HG03103 (cell line): Measurements from ENCODE around the gene RETREG1.
A peak's percentile ranks its signal among the peaks of the same experiment; 100 is the strongest.
"Not testable (repeated sequence)": the region's sequence is repeated elsewhere in the genome, so short reads cannot be mapped to it uniquely, and the experiment has no call there.

Source experiments
- ATAC-seq: cut with Tn5 transposase; IDR thresholded peaks from one replicate; pipeline ENCODE4 v1.9.1; 2021; ENCODE audit warnings: low read depth; ENCODE audit not compliant: unreplicated experiment

The RETREG1 gene

DNA sequence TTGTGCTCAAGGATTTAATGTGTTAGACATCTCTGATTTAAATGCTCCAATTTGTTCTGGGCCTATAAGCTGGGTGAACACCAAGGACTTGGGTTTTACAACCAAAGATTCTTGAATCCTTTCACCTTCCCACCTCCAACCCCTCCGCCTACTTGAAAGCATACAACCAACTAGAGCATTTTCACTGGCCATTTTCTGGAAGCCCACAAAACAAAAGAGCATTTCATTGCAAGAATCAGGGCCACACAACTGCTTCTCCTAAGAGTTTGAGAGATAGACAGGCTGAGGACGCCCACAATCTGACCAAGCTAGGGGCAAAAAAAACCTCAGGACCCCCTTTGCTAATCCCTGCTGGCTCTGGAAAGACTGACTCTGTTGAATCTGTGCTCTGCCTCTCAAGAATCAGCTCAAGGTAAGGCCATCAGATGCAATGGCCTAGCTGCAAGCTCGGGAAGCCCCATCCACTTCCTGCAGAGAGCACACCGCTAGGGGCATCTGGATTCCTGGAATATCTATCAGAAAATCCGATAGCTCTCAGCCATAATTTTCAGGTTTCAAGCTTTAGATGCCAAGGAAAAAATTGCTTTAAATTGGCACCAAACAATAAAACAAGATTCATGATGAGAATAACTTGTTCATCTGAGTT, 57.7 kb downstream of the RETREG1 start:
- ATAC-seq = no peak

DNA sequence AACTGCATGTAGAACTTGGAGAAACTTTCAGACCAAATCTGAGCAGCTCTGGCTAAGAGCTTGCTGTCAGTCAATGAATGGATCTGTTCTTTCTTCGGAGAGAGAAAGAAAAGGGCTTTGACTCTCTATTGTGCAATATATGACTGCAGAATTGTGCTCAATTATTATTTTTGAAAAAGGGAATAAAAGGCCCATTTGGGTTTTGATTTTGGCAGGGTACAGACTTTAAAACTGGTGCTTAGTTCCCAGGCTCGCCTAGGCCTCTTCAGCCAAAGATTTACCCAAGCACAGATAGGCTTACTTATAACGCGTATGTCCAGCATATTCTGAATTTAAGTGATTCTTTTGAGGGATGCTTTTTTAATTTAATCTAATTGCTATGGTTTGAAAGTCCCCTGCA, 59.3 kb downstream of the RETREG1 start:
- no peak for ATAC-seq

DNA sequence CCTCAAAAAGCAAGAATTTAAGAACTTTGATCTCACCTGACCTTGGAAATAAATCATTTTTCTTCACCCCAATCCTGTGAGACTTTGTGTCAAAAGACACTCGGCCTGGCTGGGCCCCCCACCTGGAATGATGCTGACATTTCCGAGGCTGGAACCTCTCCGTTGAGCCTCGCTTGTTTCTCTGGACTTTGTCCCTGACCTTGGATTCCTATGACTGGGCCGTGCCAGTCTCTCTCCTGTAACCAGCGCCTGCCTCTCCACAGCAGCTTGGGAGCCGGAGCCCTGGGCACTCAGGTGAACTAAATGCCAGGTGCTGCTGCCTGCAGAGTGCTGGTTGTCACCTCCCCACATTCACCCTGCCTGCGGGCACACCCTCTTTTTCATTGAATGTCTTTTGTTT, 62.7 kb downstream of the RETREG1 start:
- ATAC-seq = no peak

DNA sequence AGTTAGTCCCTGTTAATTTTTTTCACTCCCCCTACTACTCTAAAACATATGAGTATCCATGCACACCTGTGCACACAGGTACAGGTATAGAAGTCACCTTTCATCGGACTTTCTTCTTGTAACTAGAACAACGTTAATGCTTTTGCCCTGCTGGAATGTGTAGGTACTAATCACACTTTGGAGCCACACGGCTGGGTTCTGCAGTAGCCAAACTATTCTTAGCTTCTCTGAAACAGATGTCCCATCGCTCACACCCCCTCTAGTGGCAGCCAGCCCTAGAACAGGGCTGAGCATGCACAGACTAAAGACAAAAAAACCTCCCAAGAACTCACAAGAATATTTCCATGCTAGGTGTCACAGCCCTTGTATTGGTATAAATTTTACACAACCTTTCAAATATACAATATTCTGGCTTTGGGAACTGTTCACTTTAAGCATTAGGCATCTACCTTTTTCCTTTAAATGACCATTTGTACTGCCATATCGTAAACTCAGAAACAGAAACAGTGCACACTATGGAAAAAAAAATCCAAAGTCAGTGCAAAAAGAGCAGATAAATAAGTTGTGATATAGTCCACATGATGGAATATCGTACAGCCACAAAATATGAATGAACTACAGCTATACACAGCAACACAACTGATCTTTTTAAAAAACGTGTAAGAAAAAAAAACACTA, 64.0 kb downstream of the RETREG1 start:
- peak; percentile 88 for ATAC-seq

DNA sequence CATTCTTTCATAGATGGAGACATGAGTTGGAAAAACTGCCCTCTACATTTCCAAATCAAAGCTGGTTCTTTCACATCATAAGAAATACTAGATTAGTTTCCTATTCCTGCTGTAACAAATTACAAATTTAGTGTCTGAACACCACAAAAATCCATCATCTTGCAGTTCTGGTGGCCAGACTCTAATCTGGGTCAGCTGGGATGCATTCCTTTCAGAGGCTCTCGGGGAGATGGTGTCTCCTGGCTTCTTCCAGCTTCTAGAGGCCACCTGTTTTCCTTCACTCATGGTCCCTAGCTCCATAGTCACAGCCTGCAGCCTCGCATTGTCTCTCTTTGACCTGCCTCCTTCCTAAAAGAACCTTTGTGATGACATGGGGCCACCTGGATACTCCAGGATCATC, 65.2 kb downstream of the RETREG1 start:
- no peak for ATAC-seq

DNA sequence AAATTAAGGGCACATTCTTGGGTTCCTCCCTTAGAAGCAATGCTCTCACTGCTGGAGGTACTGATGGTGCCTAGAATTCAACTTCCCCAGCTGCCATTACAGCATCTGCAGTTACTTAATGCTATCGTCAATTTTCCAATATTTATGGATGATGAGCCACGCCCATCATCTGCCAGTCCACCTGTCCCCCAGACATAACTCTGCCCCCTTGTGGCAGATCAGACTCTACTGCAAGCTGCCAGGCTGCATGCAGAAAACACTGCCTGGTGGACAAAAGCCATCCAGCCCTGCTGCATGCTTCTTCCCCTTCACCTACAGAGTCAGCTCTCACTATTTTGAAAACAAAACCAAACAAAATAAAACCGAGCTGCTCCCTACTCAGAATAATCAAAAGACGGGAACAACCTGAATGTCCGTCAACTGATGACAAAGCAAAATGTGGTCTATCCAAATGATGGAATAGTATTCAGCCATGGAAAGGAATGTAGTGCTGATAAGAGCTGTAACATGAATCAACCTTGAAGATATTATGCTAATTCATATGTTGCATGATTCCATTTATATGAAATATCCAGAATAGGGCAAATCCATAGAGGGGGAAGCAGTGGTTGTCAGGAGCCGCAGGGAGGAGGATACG, 66.4 kb downstream of the RETREG1 start:
- peak; percentile 59 for ATAC-seq

DNA sequence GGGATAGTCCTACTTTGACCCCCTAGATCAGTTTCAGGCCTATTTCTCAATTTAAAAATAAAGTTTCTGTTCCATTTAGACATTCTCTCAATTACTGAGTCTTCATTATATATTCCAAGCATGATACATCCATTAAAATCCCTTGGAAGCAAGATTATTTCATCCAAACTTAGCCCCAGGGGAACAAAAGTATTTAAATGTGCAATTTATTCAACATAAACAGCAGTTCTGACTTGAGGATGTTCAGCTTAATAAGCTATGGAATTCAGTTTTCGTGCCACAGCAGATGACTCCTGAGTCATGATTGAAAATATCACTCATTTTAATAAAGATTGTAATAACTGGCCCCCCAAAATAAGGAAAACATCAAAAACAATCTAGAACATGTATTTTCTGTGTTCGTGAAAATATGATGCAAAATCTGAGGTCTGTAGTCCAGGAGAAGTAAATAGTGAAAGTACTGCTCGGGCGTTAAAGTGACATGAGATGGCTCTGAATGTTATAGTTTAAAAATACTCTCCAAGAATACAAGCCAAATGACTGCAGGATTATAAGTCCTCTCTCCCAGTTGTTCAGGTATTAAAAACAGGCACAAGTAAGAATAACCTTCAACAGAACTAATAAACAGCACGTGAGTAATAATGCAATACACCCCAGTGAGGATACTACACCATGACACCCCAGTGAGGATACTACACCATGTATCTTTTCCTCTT, 67.1 kb downstream of the RETREG1 start:
- ATAC-seq = no peak

DNA sequence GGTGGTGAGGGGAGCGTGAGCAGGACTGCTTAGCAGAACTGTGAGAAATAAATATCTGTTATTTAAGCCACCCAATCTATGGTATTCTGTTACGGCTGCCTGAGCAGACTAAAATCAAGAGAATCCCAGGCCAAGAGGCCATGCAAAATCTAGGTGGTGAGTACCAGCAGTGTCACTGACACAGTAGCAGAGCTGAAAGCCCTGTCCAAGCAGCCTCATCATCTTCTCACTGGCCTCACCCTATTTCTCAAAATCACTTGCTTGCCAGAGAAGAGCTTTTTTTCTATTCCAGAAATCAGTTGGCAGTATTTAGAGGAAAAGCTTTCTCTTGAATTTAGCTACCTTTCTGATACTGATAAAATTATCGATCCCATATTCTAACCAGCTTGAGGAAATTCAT, 68.0 kb downstream of the RETREG1 start:
- ATAC-seq = no peak

DNA sequence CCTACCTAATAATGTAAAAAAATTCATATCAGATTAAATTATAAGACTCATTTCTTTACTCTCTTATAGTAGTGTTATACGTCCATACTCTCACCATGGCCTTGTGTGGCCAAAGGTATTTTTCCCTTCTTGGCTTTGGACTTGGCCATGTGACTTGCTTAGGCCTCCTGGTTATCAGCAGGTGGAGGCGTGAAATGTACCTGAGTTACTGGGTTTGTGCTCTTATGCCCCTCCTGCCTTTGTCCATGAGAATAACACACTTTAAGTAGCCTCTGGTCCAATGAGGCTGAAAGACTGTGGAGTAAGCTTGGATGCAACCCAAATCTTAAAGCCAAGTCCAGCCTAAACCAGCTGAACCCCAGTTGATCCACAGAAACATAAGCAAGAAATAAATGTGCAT, 68.7 kb downstream of the RETREG1 start:
- no peak for ATAC-seq

DNA sequence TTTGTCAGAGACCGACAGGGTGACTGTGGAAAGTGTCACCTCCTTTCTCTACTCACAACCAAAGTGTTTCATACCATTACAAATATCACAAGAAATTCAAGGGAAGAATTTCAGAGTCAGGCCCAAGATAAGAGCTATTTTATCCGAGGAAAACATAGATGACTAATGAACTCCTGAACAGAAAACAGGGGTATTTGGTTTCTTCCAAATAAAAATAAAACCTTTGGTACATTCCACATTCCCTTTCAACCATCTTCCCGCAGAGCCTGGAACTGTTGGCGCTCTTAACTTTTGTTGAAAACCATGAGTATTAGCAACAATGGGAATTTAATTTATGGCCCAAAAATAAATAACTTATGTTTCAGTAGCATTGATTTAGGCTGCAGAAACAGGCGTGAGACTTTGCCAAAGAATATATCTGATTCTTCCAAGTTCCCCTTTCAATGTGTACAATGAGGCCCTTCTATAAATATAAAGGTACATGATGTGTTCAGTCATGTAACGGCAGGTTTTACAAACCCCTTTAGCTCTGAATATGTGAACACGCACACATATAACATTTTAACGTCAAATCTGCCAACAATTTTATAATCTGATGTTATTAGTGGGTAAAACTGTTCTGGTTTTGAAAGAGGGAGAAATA, 69.5 kb downstream of the RETREG1 start:
- no peak for ATAC-seq

DNA sequence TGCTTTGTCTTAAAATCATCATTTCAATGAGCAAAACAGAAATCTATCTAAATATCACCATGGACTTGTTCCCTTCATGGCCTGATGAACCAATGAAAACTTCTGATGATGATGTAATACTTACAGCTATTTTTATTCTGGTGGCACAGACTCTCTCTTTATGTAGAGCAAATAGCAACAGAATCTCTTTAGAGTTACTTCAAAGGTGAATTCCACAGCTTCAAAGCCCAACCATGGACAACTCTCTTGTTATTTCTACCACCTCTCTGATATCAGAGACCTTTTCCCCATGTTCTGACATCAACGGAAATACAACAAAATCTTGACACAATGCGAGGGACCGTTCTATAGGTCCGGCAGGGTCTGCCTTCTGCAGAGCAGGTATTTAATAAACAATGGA, 70.1 kb downstream of the RETREG1 start:
- no peak for ATAC-seq

DNA sequence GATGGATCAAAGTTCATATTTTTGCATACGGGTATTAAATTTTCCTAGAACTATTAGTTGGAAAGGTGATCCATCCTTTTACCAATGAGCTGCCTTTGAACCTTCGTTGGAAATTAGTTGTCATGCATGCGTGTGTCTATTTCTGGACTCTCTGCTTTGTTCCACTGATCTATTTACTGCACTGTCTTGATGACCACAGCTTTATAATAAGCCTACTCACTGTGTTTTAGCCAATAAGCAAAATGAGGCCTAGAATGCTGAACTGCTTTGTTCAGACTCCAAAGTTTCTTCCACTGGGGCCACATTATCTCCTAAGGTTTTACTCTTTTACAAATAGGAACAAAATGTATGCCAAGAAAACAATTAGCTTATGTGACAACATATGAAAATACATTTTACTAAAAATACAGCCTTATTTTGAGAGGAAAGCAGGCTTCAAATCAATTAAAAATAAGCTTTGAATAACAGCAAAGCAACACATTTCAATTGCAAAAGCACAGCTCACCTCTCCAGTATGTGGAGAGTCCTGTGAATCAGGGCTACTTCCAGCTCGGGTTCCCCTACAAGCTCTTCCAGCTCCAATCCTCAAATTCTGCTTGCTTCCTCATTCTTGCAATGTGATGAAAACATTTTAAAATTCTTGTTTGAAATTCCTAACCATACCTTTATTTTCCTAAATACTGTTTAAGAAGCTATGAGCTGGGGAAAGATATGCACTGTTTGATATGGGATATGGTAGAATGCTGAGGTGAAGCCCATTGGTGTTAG, 72.0 kb downstream of the RETREG1 start:
- no peak for ATAC-seq

DNA sequence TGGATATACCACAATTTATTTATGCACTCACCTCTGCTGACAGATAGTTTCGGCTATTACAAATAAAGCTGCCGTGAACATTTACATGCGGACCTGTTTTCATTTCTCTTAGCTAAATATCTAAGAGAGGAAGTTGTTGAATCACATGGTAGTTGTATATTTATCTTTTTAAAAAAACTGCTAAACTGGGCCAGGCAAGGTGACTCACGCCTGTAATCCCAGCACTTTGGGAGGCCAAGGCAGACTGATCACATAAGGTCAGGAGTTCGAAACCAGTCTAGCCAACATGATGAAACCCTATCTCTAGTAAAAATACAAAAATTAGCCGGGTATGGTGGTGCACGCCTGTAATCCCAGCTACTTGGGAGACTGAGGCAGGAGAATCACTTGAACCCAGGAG, 73.6 kb downstream of the RETREG1 start:
- not testable (repeated sequence) for ATAC-seq

DNA sequence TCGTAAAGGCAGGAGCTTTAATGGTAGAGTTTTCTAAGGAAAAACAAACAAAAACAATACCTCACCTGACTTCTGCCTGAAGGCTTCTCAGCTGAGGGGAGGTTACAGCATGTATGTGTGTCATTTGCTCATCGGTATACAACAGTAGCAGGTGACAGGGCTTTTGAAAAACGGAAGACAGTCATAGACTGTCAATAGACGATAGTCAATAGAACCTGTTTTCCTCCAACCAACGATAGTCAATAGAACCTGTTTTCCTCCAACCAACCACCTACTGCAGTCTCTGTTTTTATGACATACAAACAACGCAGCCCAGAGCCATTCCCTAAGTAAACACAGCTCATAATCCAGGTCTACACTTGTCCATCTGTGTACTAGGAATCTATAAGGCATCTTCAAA, 74.6 kb downstream of the RETREG1 start:
- ATAC-seq = no peak

DNA sequence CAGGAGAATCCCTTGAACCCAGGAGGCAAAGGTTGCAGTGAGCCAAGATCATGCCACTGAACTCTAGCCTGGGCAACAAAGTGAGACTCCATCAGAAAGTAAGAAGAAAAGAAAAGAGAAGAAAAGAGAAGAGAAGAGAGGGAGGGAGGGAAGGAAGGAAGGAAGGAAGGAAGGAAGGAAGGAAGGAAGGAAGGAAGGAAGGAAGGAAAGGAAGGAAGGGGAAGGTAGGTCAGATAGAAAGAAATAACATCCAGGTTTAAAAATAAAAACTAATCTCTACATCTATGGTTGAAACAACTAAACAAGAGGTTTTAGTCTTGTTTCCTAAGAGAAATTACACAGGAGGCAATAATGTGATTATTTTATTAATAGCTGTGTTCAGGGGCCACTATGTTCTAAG, 75.2 kb downstream of the RETREG1 start:
- ATAC-seq = not testable (repeated sequence)

DNA sequence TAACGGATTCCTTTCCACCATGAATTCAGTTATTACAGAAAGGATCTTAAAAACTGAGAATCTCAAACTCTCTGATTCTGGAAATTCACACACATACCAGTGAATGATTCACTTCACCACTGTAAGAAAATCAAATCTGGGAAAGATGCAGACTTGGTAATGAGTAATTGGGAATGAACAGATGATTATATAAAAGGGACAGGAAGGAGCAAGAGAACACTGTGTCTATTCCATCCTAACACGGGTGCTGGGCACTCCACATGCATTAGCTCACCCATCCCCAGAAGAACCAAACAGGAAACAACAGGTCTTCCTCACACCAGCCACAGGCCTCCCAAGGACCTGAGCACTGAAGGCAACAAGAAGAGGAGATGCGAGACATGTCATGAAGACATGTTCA, 76.4 kb downstream of the RETREG1 start:
- no peak for ATAC-seq

DNA sequence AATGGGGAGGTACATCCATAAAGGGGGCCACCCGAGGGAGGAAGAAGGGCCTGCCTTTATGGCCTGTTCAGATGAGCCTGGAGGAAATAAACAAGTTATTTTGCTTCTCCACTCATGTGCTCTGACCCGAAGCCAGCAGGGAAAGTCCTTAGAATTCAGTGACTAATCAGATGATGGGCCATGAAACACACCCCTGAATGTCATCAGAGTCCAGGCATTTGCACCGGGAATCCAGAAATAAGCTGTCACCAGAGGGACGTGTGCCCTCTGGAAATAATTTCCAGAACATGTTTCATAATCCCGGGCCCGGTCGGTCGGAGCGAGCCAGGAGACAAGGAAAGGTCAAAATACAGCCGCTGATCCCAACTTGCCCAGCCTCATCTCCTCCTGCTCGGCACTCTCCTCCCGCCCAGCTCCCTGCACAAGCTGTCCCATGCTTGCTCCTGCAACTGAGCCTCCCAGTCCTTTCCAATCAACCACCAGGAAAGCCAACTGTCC, 77.6 kb downstream of the RETREG1 start:
- no peak for ATAC-seq

DNA sequence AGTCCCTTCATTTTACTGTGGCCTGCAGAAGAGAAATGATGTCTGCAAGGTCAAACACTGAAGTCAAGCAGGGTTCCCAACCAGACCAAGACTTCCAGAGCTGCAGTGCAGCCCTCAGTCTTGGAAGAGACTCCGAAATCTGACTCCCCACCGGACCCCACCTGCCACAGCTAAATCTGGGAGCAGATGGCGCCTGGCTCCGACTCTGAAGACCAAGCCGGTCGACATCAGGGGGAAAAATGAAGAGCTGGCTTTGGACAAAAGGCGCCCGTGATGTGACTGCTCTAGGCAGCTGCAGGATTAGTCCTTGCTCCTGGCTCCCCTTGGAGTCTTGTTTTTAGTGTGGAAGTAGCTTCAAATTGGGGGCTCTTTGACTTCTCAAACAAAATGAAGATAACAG, 78.8 kb downstream of the RETREG1 start:
- ATAC-seq = no peak

DNA sequence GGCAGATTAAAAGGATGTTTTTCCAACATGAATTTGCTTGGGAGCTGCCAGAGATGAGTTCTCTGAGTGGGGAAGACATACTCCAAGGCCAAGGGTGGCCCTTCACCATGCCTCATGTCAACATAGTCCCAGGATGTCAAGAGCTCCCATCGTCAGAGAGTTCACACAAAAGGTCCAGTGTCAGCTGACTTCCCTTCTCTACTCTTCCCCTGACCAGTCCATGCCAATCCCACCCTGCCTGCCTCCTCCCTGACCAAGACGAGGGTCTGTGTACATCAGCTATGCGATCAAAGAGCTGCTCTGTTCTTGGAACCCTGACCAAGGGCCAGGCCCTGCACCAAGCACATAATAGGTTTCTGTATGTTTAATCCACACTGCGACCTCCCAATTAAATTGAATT, 80.0 kb downstream of the RETREG1 start:
- ATAC-seq = no peak

DNA sequence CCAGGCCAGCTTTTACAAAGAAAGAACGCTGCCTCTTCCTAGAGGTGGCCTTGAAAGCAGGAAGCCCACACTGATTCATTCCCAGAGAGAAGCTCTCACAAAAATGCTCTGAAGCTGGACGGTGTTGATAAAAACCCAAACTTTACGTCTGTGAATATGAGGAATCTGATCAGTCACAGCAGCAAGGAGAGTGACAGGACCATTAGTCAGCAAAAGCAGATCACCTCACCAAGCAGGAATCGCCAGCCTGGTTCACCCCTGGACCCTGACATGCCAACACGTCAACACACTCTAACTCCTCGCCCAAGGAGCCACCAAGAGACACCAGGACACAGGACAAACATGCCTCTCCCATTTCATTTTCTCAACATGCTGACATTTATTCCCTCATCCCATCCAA, 80.6 kb downstream of the RETREG1 start:
- ATAC-seq = no peak
